HepG2 (cell line): ENCODE data around the gene GRHL1. TPM values are rescaled to one million over a fixed set of nuclear protein-coding genes. Genes with fewer than 3 reads are reported as not detected.

Source experiments
- ARNT ChIP-seq: fragments of 450-650 bp; IDR thresholded peaks from 2 replicates; pipeline ENCODE4 v1.6.1; 2017
- BCL6 ChIP-seq: IDR thresholded peaks from 2 replicates; pipeline ENCODE4 v1.6.1; 2016; ENCODE audit warnings: missing genetic modification reagents, missing compliant biosample characterization
- MAFG ChIP-seq: sonication (generic); formaldehyde crosslinking; IDR thresholded peaks from 2 replicates; pipeline ENCODE4 v1.5.1; 2020; ENCODE audit warnings: mild to moderate bottlenecking, missing genetic modification reagents
- MYC ChIP-seq: sonication (generic); formaldehyde crosslinking; IDR thresholded peaks from 2 replicates; pipeline ENCODE4 v1.9.0; 2021; ENCODE audit warnings: missing genetic modification reagents, borderline replicate concordance
- PAXIP1 ChIP-seq: sonication (generic); formaldehyde crosslinking; conservative IDR thresholded peaks from 2 replicates; pipeline ENCODE4 v1.4.0; 2020; ENCODE audit warnings: mild to moderate bottlenecking, missing genetic modification reagents, moderate library complexity
- PBX3 ChIP-seq: sonication (generic); formaldehyde crosslinking; IDR thresholded peaks from 2 replicates; pipeline ENCODE4 v1.8.1; 2023; ENCODE audit warnings: missing genetic modification reagents, inconsistent platforms, borderline replicate concordance
- SALL1 ChIP-seq: sonication (generic); formaldehyde crosslinking; IDR thresholded peaks from 2 replicates; pipeline ENCODE4 v1.8.0; 2022; ENCODE audit warnings: mild to moderate bottlenecking, missing genetic modification reagents
- SP140L ChIP-seq: sonication (generic); formaldehyde crosslinking; IDR thresholded peaks from 2 replicates; pipeline ENCODE4 v1.4.0; 2020; ENCODE audit warnings: missing genetic modification reagents, borderline replicate concordance
- ZFP62 ChIP-seq: sonication (generic); formaldehyde crosslinking; IDR thresholded peaks from 2 replicates; pipeline ENCODE4 v1.4.0; 2020; ENCODE audit warnings: missing genetic modification reagents
- ZNF101 ChIP-seq: sonication (generic); formaldehyde crosslinking; IDR thresholded peaks from 2 replicates; pipeline ENCODE4 v1.4.0; 2020; ENCODE audit warnings: mild to moderate bottlenecking, low read depth, missing genetic modification reagents, borderline replicate concordance
- ZNF232 ChIP-seq: sonication (generic); formaldehyde crosslinking; IDR thresholded peaks from 2 replicates; pipeline ENCODE4 v1.4.0; 2020; ENCODE audit warnings: missing genetic modification reagents, borderline replicate concordance
- ZNF616 ChIP-seq: sonication (generic); formaldehyde crosslinking; IDR thresholded peaks from 2 replicates; pipeline ENCODE4 v1.5.0; 2020; ENCODE audit warnings: low read depth, mild to moderate bottlenecking, missing genetic modification reagents
- ZNF770 ChIP-seq: sonication (generic); formaldehyde crosslinking; IDR thresholded peaks from 2 replicates; pipeline ENCODE4 v1.5.0; 2020; ENCODE audit warnings: mild to moderate bottlenecking, missing genetic modification reagents
- ZNF800 ChIP-seq: sonication (generic); formaldehyde crosslinking; IDR thresholded peaks from 2 replicates; pipeline ENCODE4 v1.4.0; 2020; ENCODE audit warnings: missing genetic modification reagents
- ZNF891 ChIP-seq: sonication (generic); formaldehyde crosslinking; IDR thresholded peaks from 2 replicates; pipeline ENCODE4 v1.5.0; 2020; ENCODE audit warnings: mild to moderate bottlenecking, missing genetic modification reagents
- ZSCAN31 ChIP-seq: sonication (generic); formaldehyde crosslinking; IDR thresholded peaks from 2 replicates; pipeline ENCODE4 v1.5.0; 2020; ENCODE audit warnings: low read depth, mild to moderate bottlenecking, missing genetic modification reagents
- polyA plus RNA-seq, 8 experiments: library from polyadenylated mRNA; depleted of rRNA in 3 of 8; stranded (reverse) in 7 of 8; unstranded in 1 of 8; fragments of >200 nt; fragmentation: Illumina TruSeq in 4 of 8; extraction: Trizol in 4 of 8; gene quantifications; 2 replicates each; pipeline versions ENCODE4 v1.2.1 to v1.2.3, GENCODE V29; 2011 to 2016; ENCODE audit warnings: low read depth in 4 of 8, missing spikeins in 1 of 8, mixed read lengths in 1 of 8; ENCODE audit not compliant: insufficient read depth in 1 of 8
- total RNA-seq, 5 experiments: library from RNA; depleted of rRNA; stranded (reverse); fragments of >200 nt; fragmentation: Illumina TruSeq; extraction: Trizol; gene quantifications; 2 replicates each; pipeline ENCODE4 v1.2.3, GENCODE V29; 2016; ENCODE audit warnings: low read depth in 1 of 5

The GRHL1 gene
- total and polyA plus RNA-seq, 2 of the 13 experiments (the other 11 are each of a cell fraction or from before 2014, with no cell fraction given): 9.3 to 12.0 TPM

- TF ChIP-seq ZNF616: no peak
- no peak for TF ChIP-seq ZNF101
- TF ChIP-seq SP140L (CRISPR knock-in tag): no peak
- 0 out of 2 replicates have a peak, but pooled peaks have one; percentile 24 for TF ChIP-seq ZNF232 (CRISPR knock-in tag)
- TF ChIP-seq ZSCAN31 (CRISPR knock-in tag): no peak
- peak; percentile 56; the same call in 1 of the 2 replicates for TF ChIP-seq SALL1
- no peak for TF ChIP-seq PBX3 (CRISPR knock-in tag)
- TF ChIP-seq ZNF891: no peak
- no peak for TF ChIP-seq ZFP62 (CRISPR knock-in tag)
- peak; percentile 56 for TF ChIP-seq BCL6 (CRISPR knock-in tag)
- TF ChIP-seq ZNF770 (CRISPR knock-in tag): 0 out of 2 replicates have a peak, but pooled peaks have one; percentile 24
- no peak for TF ChIP-seq ARNT
- no peak for TF ChIP-seq ZNF800 (CRISPR knock-in tag)
- TF ChIP-seq MAFG: 0 out of 2 replicates have a peak, but pooled peaks have one; percentile 27
- peak; percentile 20; the same call in 1 of the 2 replicates for TF ChIP-seq MYC (CRISPR knock-in tag)
- peak; percentile 24; the same call in 1 of the 2 replicates for TF ChIP-seq PAXIP1 (CRISPR knock-in tag)
These were observed 58.6 kb downstream of the GRHL1 start (continued) for GRCh38 chr2:10009811-10010781.
